DND-41 (cell line): ENCODE measurements around the gene GPR137.

ENCODE experiments used
- ATAC-seq: fragments of 200-7000 bp; cut with Tn5 transposase; 3 replicates; pipeline ENCODE4 v1.9.1; 2021; ENCODE audit warnings: low read depth; ENCODE audit not compliant: insufficient read depth
- DNase-seq: peaks from one replicate; pipeline ENCODE4 v3.0.0-alpha.2; 2020
- H2AFZ ChIP-seq: 2 replicates; pipeline ENCODE4 v1.6.0; 2012; ENCODE audit warnings: low read depth, low read length
- H3K27ac ChIP-seq: 2 replicates; pipeline ENCODE4 v1.5.1; 2012; ENCODE audit warnings: low read length, inconsistent platforms
- H3K27me3 ChIP-seq: fragments of 200-600 bp; sonication (generic); 2 replicates; pipeline ENCODE4 v1.6.0; 2012; ENCODE audit warnings: low read length, mild to moderate bottlenecking, inconsistent platforms; ENCODE audit not compliant: insufficient read depth, poor library complexity
- H3K36me3 ChIP-seq: 2 replicates; pipeline ENCODE4 v1.5.1; 2012; ENCODE audit warnings: low read length, inconsistent platforms; ENCODE audit not compliant: insufficient read depth
- H3K4me1 ChIP-seq: 2 replicates; pipeline ENCODE4 v1.5.1; 2012; ENCODE audit warnings: mild to moderate bottlenecking, low read length; ENCODE audit not compliant: insufficient read depth
- H3K4me2 ChIP-seq: 2 replicates; pipeline ENCODE4 v1.6.0; 2012; ENCODE audit warnings: mild to moderate bottlenecking, moderate library complexity, low read length, inconsistent platforms; ENCODE audit not compliant: insufficient read depth
- H3K4me3 ChIP-seq, 2 experiments: fragments of 200-600 bp in 1 of 2; shearing (Covaris generic) in 1 of 2; 2 replicates each; pipeline ENCODE4 v1.5.1; 2012 to 2016; ENCODE audit warnings: inconsistent platforms in 2 of 2, low read length in 2 of 2, mild to moderate bottlenecking in 2 of 2, low read depth in 1 of 2, moderate library complexity in 1 of 2
- H3K79me2 ChIP-seq: 2 replicates; pipeline ENCODE4 v1.6.0; 2012; ENCODE audit warnings: low read length, inconsistent platforms; ENCODE audit not compliant: insufficient read depth
- H3K9ac ChIP-seq: 2 replicates; pipeline ENCODE4 v1.6.0; 2012; ENCODE audit warnings: low read depth, mild to moderate bottlenecking, inconsistent platforms, low read length, moderate library complexity
- H3K9me3 ChIP-seq: 2 replicates; pipeline ENCODE4 v1.5.1; 2012; ENCODE audit warnings: low read length, moderate library complexity, mild to moderate bottlenecking, inconsistent platforms; ENCODE audit not compliant: insufficient read depth, severe bottlenecking
- H4K20me1 ChIP-seq: 2 replicates; pipeline ENCODE4 v1.6.0; 2012; ENCODE audit warnings: low read length; ENCODE audit not compliant: insufficient read depth
- EZH2 ChIP-seq: IDR thresholded peaks from 3 replicates; pipeline ENCODE4 v1.6.1; 2012; ENCODE audit warnings: borderline replicate concordance, low read depth, mild to moderate bottlenecking, moderate library complexity, low read length, inconsistent platforms; ENCODE audit not compliant: severe bottlenecking
- TF ChIP-seq, protein P1 (sequence below): IDR thresholded peaks from 2 replicates; pipeline ENCODE4 v1.5.1; 2012; ENCODE audit warnings: borderline replicate concordance, low read length, moderate library complexity, mild to moderate bottlenecking; ENCODE audit not compliant: poor library complexity, severe bottlenecking; ENCODE audit errors: extremely low read depth

GPR137 gene

DNA sequence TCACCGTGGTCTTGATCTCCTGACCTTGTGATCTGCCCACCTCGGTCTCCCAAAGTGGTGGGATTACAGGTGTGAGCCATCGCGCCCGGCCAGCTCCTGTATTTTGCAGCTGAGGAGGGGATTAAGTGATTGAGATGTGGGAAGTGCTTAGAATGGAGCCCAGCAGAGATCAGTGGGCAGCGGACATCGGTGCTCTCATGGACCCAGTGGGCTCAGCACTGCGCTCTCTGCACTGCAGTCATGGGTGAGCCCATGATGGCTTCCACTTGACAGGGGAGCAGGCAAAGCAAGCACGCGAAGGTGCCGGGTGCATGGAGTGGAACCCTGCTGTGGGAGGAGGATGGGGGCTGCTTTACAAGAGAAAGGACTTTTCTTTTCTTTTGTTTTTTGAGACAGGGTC, 45.2 kb downstream of the GPR137 start:
- TF ChIP-seq EZH2 = no peak
- TF ChIP-seq, protein P1, sequence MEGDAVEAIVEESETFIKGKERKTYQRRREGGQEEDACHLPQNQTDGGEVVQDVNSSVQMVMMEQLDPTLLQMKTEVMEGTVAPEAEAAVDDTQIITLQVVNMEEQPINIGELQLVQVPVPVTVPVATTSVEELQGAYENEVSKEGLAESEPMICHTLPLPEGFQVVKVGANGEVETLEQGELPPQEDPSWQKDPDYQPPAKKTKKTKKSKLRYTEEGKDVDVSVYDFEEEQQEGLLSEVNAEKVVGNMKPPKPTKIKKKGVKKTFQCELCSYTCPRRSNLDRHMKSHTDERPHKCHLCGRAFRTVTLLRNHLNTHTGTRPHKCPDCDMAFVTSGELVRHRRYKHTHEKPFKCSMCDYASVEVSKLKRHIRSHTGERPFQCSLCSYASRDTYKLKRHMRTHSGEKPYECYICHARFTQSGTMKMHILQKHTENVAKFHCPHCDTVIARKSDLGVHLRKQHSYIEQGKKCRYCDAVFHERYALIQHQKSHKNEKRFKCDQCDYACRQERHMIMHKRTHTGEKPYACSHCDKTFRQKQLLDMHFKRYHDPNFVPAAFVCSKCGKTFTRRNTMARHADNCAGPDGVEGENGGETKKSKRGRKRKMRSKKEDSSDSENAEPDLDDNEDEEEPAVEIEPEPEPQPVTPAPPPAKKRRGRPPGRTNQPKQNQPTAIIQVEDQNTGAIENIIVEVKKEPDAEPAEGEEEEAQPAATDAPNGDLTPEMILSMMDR = no peak
- DNase-seq = no peak
- Histone ChIP-seq H3K4me3 (no peak overlapping the region), H3K79me2 (no peaks in the 10 kb centered on the region), H4K20me1 (no peaks in the 10 kb centered on the region), H3K27me3 (no peaks in the 10 kb centered on the region), H3K4me2 (no peak overlapping the region), H3K27ac (no peak overlapping the region), H3K9me3 (no peaks in the 10 kb centered on the region), H3K9ac (no peak overlapping the region), H2AFZ (no peak overlapping the region), H3K4me1 (no peaks in the 10 kb centered on the region), H3K36me3 (no peaks in the 10 kb centered on the region)
- ATAC-seq = no peak

DNA sequence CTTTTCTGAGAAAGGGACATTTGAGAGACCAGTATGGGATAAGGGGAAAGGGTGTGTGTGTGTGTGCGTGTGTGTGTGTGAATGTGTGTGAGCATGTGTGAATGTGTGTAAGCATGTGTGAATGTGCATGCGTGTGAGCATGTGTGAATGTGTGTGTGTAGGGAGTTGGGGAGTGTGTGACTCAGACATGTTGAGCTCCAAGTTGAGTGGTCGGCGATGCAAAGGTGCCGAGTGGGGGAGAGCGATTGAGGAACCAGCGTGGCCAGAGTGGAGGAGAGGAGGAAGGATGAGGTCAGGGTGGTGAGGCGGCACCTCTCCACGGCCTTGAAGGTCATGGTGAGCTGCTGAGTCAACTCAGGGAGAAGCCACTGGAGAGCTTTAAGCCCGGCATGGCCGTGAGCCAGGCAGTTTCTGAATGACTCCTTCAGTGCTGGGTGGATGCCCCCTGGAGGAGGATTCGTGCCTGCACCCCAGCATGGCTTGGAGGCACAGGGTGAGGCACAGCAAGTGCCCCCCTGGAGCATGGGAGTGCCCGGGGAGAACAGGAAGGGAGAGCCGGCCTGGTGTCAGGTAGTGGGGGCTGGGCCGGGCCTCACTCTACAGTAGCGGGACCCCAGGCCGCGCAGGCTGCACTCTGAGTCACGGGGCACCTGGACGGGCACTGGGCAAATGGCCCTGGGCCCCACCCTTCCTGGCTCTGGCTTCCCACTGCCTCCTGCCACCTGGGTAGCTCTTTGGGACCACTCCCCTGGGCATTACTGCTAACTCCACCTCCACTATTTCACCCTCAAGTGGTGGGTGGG, 46.1 kb downstream of the GPR137 start:
- no peak overlapping the region for H2AFZ ChIP-seq
- H3K9ac ChIP-seq = no peak overlapping the region
- H4K20me1 ChIP-seq = no peaks in the 10 kb centered on the region
- H3K9me3 ChIP-seq = no peaks in the 10 kb centered on the region
- H3K79me2 ChIP-seq = no peaks in the 10 kb centered on the region
- DNase-seq = peak; percentile 31
- no peak overlapping the region for H3K4me3 ChIP-seq
- H3K4me2 ChIP-seq = no peak overlapping the region
- ATAC-seq = peak; percentile 65; the same call in 2 of the 3 replicates
- no peaks in the 10 kb centered on the region for H3K27me3 ChIP-seq
- H3K36me3 ChIP-seq = no peaks in the 10 kb centered on the region
- TF ChIP-seq EZH2 = no peak
- TF ChIP-seq, protein P1 = peak; percentile 50
- H3K4me1 ChIP-seq = no peaks in the 10 kb centered on the region
- no peak overlapping the region for H3K27ac ChIP-seq

DNA sequence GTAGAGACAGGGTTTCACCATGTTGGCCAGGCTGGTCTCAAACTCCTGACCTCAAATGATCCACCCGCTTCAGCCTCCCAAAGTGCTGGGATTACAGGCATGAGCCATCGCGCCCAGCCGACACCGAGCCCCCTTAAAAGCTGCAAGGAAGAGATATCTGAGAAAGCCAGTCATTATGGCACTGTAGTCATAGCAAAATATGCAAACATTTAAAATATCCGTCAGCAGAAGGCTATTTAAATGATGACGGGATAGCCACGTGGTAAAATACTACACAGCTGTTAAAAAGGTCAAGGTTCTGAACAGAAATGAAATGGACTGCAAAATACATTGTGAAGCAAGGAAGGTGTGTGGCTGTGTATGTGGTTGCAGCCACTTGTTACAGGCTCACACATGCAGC, 47.9 kb downstream of the GPR137 start:
- Histone ChIP-seq H2AFZ (no peak overlapping the region), H3K9ac (no peak overlapping the region), H3K79me2 (no peaks in the 10 kb centered on the region), H3K4me2 (no peak overlapping the region), H3K27me3 (no peaks in the 10 kb centered on the region), H4K20me1 (no peaks in the 10 kb centered on the region), H3K27ac (no peak overlapping the region), H3K4me3 (no peak overlapping the region), H3K4me1 (no peaks in the 10 kb centered on the region), H3K9me3 (no peaks in the 10 kb centered on the region), H3K36me3 (no peaks in the 10 kb centered on the region)
- DNase-seq (no peak), ATAC-seq (no peak)
- TF ChIP-seq, protein P1 = no peak
- TF ChIP-seq EZH2 = no peak
